Measurements from ENCODE around the gene IL1RAPL2.

DNA sequence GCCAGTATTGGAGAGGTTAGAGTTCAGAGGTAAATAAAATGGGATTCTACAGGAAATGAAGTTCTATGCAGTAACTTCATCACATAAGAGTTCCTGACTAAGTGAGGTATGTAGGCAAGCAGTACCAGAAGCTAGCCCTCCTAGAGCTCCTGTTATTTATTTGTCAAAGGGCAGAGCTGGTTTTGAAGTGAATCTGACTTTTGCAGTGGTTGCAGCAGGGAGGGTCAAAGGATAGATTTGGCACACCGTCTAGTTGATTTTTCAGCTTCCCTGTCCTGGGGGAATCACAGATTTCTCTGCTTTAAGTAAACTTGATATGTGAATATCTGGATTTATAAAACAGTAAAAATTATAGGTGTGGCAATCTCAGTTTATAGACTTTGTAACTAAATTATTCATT is 130.7 kb downstream of the IL1RAPL2 start:
- TF ChIP-seq EP300 (IDR thresholded peaks at IDR 0.05; ENCODE audit: low read depth) (no peak), CTCF (IDR thresholded peaks at IDR 0.05) (no peak), POLR2AphosphoS5 (IDR thresholded peaks at IDR 0.05) (no peak)

All from transverse colon (tissue), 4 donors.